ENCODE results near the gene PALLD.

- TF ChIP-seq POLR2A (IDR thresholded peaks at IDR 0.05) = no peak
- TF ChIP-seq CTCF (IDR thresholded peaks at IDR 0.05) = no peak
These were observed 410.4 kb downstream of the PALLD start for GRCh38 chr4:168907119-168907698.

Measured in testis (tissue), 2 donors.